HepG2 (cell line): ENCODE measurements around the gene PSMD2. TPM values are rescaled to one million over a fixed set of nuclear protein-coding genes. Genes with fewer than 3 reads are reported as not detected.

Experiments used
- ATAC-seq: fragments of 200-7000 bp; cut with Tn5 transposase; 3 replicates; pipeline ENCODE4 v1.9.1; 2020; ENCODE audit warnings: mild to moderate bottlenecking, moderate library complexity
- BruUV-seq: library from RNA; stranded (reverse); fragments of 400-500 nt; replicated peaks from 2 replicates; lab custom pipeline; 2021; lab: Mats Ljungman, UMichigan
- CTCF ChIA-PET: fragments of 300-600 bp; formaldehyde crosslinking; extraction: SDS; loops from one replicate; lab custom pipeline; 2021; ENCODE audit warnings: low total read pairs, inconsistent platforms, low intra/inter-chr PET ratio; lab: Yijun Ruan, JAX
- POLR2A ChIA-PET: fragments of 350-600 bp; sonication (Branson Sonifier 250); formaldehyde crosslinking; loops from one replicate; lab custom pipeline; 2020; ENCODE audit warnings: antibody characterized with exemption, inconsistent platforms; lab: Yijun Ruan, JAX
- DNase-seq: peaks from one replicate; pipeline ENCODE4 v3.0.0-alpha.2; 2015; ENCODE audit warnings: low spot score
- FAIRE-seq: peaks from 3 replicates; lab custom pipeline; 2011; peaks lifted over from hg19 to GRCh38; lab: Jason Lieb, UNC
- H2AFZ ChIP-seq: one replicate; pipeline ENCODE4 v1.6.1; 2011; ENCODE audit warnings: low read length, inconsistent platforms
- H3K27ac ChIP-seq: fragments of 300-600 bp; 3 replicates; pipeline ENCODE4 v1.8.0; 2011; ENCODE audit warnings: mixed run types, mild to moderate bottlenecking, mixed read lengths, low read length, inconsistent platforms; ENCODE audit not compliant: insufficient read depth; ENCODE audit errors: extremely low read length
- H3K27me3 ChIP-seq, 2 experiments: fragments of 200-600 bp in 1 of 2; 2 replicates in 1 of 2; 3 replicates in 1 of 2; pipeline versions ENCODE4 v1.6.0 to v1.8.0; 2011; ENCODE audit warnings: low read length in 2 of 2, mild to moderate bottlenecking in 2 of 2, moderate library complexity in 2 of 2, inconsistent platforms in 1 of 2; ENCODE audit not compliant: insufficient read depth in 2 of 2, control insufficient read depth in 1 of 2
- H3K36me3 ChIP-seq, 2 experiments: fragments of 200-600 bp in 1 of 2; replicated peaks in 1 of 2; 2 replicates in 1 of 2; 3 replicates in 1 of 2; pipeline versions ENCODE4 v1.5.1 to v1.8.0; 2011; ENCODE audit warnings: low read length in 2 of 2, inconsistent platforms in 1 of 2; ENCODE audit not compliant: insufficient read depth in 2 of 2, control insufficient read depth in 1 of 2
- H3K4me1 ChIP-seq: 2 replicates; pipeline ENCODE4 v1.5.1; 2012; ENCODE audit warnings: low read length, inconsistent platforms; ENCODE audit not compliant: insufficient read depth
- H3K4me2 ChIP-seq: 2 replicates; pipeline ENCODE4 v1.6.0; 2011; ENCODE audit warnings: low read depth, low read length, inconsistent platforms
- H3K4me3 ChIP-seq, 3 experiments: fragments of 200-600 bp in 1 of 3; sonication (generic), shearing (Covaris generic) in 1 of 3; replicated peaks in 1 of 3; 2 replicates each; pipeline ENCODE4 v1.5.1; 2011 to 2016; ENCODE audit warnings: low read length in 3 of 3, inconsistent platforms in 2 of 3, low read depth in 2 of 3, mild to moderate bottlenecking in 2 of 3, control low read depth in 1 of 3, mixed read lengths in 1 of 3; ENCODE audit not compliant: insufficient read depth in 1 of 3
- H3K79me2 ChIP-seq: one replicate; pipeline ENCODE4 v1.6.1; 2011; ENCODE audit warnings: low read length, inconsistent platforms; ENCODE audit not compliant: insufficient read depth
- H3K9ac ChIP-seq: 2 replicates; pipeline ENCODE4 v1.6.0; 2011; ENCODE audit warnings: mild to moderate bottlenecking, low read depth, low read length, inconsistent platforms; ENCODE audit not compliant: insufficient read depth
- H3K9me3 ChIP-seq: 2 replicates; pipeline ENCODE4 v1.5.1; 2012; ENCODE audit warnings: mild to moderate bottlenecking, low read length
- H4K20me1 ChIP-seq: 2 replicates; pipeline ENCODE4 v1.6.0; 2011; ENCODE audit warnings: inconsistent platforms, mild to moderate bottlenecking, low read length, moderate library complexity; ENCODE audit not compliant: insufficient read depth
- PHB2 ChIP-seq: fragments of 450-650 bp; IDR thresholded peaks from 2 replicates; pipeline ENCODE4 v1.6.1; 2018; ENCODE audit not compliant: partially characterized antibody
- POLR2A ChIP-seq, 2 experiments: IDR thresholded peaks; 2 replicates each; pipeline ENCODE4 v1.6.1; 2011; ENCODE audit warnings: low read depth in 2 of 2, low read length in 2 of 2, mild to moderate bottlenecking in 1 of 2, moderate library complexity in 1 of 2; ENCODE audit not compliant: insufficient read depth in 1 of 2
- RARG ChIP-seq: sonication (generic); formaldehyde crosslinking; IDR thresholded peaks from 2 replicates; pipeline ENCODE4 v1.4.0; 2020; ENCODE audit warnings: low read depth, mild to moderate bottlenecking, missing genetic modification reagents
- RELA ChIP-seq: sonication (generic); formaldehyde crosslinking; IDR thresholded peaks from 2 replicates; pipeline ENCODE4 v1.4.0; 2020; ENCODE audit warnings: missing genetic modification reagents
- SAFB2 ChIP-seq: sonication (generic); formaldehyde crosslinking; IDR thresholded peaks from 2 replicates; pipeline ENCODE4 v1.5.1; 2020; ENCODE audit warnings: missing genetic modification reagents, low read depth, mild to moderate bottlenecking, borderline replicate concordance
- SOX13 ChIP-seq, 3 experiments: fragments of 450-650 bp in 1 of 3; sonication (generic) in 1 of 3; formaldehyde crosslinking in 1 of 3; IDR thresholded peaks in 2 of 3; conservative IDR thresholded peaks in 1 of 3; 2 replicates each; pipeline versions ENCODE4 v1.5.0 to v1.6.1; 2016 to 2020; ENCODE audit warnings: antibody characterized with exemption in 1 of 3, mild to moderate bottlenecking in 1 of 3, missing compliant biosample characterization in 1 of 3, missing genetic modification reagents in 1 of 3, moderate library complexity in 1 of 3
- TOPORS ChIP-seq: sonication (generic); formaldehyde crosslinking; IDR thresholded peaks from 2 replicates; pipeline ENCODE4 v1.8.0; 2023; ENCODE audit warnings: mild to moderate bottlenecking, missing genetic modification reagents
- ZBTB7B ChIP-seq: sonication (generic); formaldehyde crosslinking; IDR thresholded peaks from 2 replicates; pipeline ENCODE4 v1.4.0; 2020; ENCODE audit warnings: missing genetic modification reagents
- ZNF556 ChIP-seq: sonication (generic); formaldehyde crosslinking; IDR thresholded peaks from 2 replicates; pipeline ENCODE4 v1.4.0; 2020; ENCODE audit warnings: mild to moderate bottlenecking, missing genetic modification reagents, borderline replicate concordance
- ZNF564 ChIP-seq: sonication (generic); formaldehyde crosslinking; IDR thresholded peaks from 2 replicates; pipeline ENCODE4 v1.8.1; 2023; ENCODE audit warnings: mild to moderate bottlenecking, missing genetic modification reagents
- ZNF616 ChIP-seq: sonication (generic); formaldehyde crosslinking; IDR thresholded peaks from 2 replicates; pipeline ENCODE4 v1.5.0; 2020; ENCODE audit warnings: low read depth, mild to moderate bottlenecking, missing genetic modification reagents
- ZNF720 ChIP-seq: sonication (generic); formaldehyde crosslinking; IDR thresholded peaks from 2 replicates; pipeline ENCODE4 v1.4.0; 2020; ENCODE audit warnings: missing genetic modification reagents
- ZNF749 ChIP-seq: sonication (generic); formaldehyde crosslinking; IDR thresholded peaks from 2 replicates; pipeline ENCODE4 v1.8.0; 2022; ENCODE audit warnings: mild to moderate bottlenecking, missing genetic modification reagents, moderate library complexity, borderline replicate concordance
- WGBS: methylation state at CpG from one replicate; pipeline ENCODE4 v1.1.6; 2017; ENCODE audit warnings: low lambda C conversion rate; 5-methylcytosine and 5-hydroxymethylcytosine counted together
- in situ Hi-C: cut with HindIII; loops from 2 replicates; pipeline ENCODE4 v1.10.0; 2017; ENCODE audit warnings: low pct_unique_long_range_greater_than_20kb; ENCODE audit not compliant: extremely low pct_ligation_motif_present
- intact Hi-C: fragments of 100-400 bp; cut with micrococcal nuclease; formaldehyde crosslinking; loops from one replicate; pipeline ENCODE4 v1.10.0; 2022; ENCODE audit not compliant: unreplicated experiment
- polyA plus RNA-seq, 8 experiments: library from polyadenylated mRNA; depleted of rRNA in 3 of 8; stranded (reverse) in 7 of 8; unstranded in 1 of 8; fragments of >200 nt; fragmentation: Illumina TruSeq in 4 of 8; extraction: Trizol in 4 of 8; gene quantifications; 2 replicates each; pipeline versions ENCODE4 v1.2.1 to v1.2.3, GENCODE V29; 2011 to 2016; ENCODE audit warnings: low read depth in 4 of 8, missing spikeins in 1 of 8, mixed read lengths in 1 of 8; ENCODE audit not compliant: insufficient read depth in 1 of 8
- total RNA-seq, 5 experiments: library from RNA; depleted of rRNA; stranded (reverse); fragments of >200 nt; fragmentation: Illumina TruSeq; extraction: Trizol; gene quantifications; 2 replicates each; pipeline ENCODE4 v1.2.3, GENCODE V29; 2016; ENCODE audit warnings: low read depth in 1 of 5
- TF ChIP-seq, protein P1 (sequence below): sonication (generic); formaldehyde crosslinking; IDR thresholded peaks from 2 replicates; pipeline ENCODE4 v1.8.0; 2022; ENCODE audit warnings: mild to moderate bottlenecking, missing genetic modification reagents, borderline replicate concordance
- TF ChIP-seq, protein P2 (sequence below): sonication (generic); formaldehyde crosslinking; IDR thresholded peaks from 2 replicates; pipeline ENCODE4 v1.4.0; 2020; ENCODE audit warnings: missing genetic modification reagents
- TF ChIP-seq, protein P3 (sequence below): fragments of 450-650 bp; IDR thresholded peaks from 2 replicates; pipeline ENCODE4 v1.6.1; 2017; ENCODE audit warnings: mild to moderate bottlenecking

Gene PSMD2
- total and polyA plus RNA-seq, 2 of the 13 experiments (the other 11 are each of a cell fraction or from before 2014, with no cell fraction given) = 125 to 200 TPM

DNA sequence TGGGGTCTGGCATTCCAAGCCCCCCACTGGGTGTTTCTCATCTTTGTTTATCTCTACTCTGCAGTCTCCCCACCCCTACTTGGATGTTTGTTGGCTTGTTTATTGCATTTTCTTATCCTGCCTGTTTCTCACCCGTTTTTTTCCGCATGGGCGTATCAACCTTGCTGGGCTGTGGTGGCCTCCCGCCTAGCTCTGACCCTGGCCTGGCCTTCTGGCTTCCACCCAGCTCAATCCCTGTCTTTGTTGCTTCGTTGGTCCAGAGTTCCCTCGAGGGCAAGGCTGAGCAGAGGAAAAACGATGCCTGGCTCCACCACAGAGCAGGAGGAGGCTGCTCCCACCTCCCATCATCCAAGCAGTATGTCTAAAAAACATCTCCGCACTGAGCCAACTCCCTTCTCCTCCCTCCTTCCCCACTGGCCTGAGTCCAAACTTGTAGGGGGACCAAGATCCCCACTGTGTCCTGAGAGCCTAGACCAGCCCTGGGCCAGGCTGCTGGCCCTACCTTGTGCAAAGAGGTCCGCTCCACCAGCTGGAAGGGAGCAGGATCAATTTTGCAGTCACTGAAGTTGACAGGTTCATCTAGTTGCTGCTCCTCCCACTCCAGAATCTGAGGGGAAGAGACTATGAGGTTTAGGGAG lies 52.6 kb downstream of the PSMD2 start (continued):
- TF ChIP-seq ZNF616 = no peak

DNA sequence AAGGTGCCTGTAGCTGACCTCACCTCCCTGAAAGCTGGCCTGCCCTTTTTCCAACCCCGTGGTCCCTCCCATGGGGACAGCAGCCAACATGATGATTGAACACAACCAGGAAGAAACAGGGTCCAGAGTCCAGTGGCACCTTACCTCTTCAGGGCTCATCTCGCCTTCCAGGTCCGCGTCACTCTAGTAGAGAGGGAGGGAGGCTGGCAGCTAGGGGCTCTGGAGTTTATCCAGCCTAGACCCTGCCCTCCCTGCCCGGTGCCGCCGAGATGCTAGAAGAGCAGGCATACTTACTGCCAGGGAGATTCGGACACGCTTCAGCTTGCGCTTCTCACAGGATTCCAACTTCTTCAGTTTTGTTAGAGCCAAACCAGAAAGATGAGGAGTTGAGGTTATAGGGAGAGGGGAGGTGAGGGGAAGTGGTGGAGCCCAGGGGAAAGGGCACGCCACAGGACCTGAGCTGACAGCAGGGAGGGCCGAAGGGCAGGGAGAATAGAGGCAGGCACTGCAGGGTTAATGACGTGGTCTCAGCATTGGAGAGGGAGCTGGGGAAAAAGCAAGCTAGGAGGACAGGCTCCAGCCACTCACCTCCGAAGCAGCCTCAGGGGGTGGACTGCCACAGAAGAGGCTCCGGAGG lies 53.2 kb downstream of the PSMD2 start:
- Histone ChIP-seq H4K20me1 (no peaks in the 10 kb centered on the region), H3K27ac (no peak overlapping the region), H3K36me3 (peaks cover 15 to 46% of the 10 kb centered on the region in 2 experiments; a peak in 4 of 5 replicates), H3K79me2 (no peaks in the 10 kb centered on the region), H3K27me3 (no peaks in the 10 kb centered on the region), H2AFZ (no peak overlapping the region), H3K4me2 (no peak overlapping the region), H3K4me1 (peaks cover 23% of the 10 kb centered on the region), H3K4me3 (no peak overlapping the region), H3K9me3 (no peaks in the 10 kb centered on the region), H3K9ac (no peak overlapping the region)
- in situ Hi-C loops = loop anchor here (5.0 kb wide), 1 partner anchor 190 kb away; no protein-coding TSS in a partner anchor
- BruUV-seq = no TSS peak
- ChIA-PET CTCF (no interaction called here), POLR2A (interaction anchor here (2.8 kb wide), 1 partner anchor 10 kb away, joined by 11 read pairs; the partner anchor contains the start of genes CLCN2 and POLR2H)
- ATAC-seq (no peak; the same call in 2 of the 3 replicates), FAIRE-seq (no peak), DNase-seq (no peak)
- intact Hi-C loops = no loop called here
- 95% methylated on average over 11 of the region's 15 CpGs for WGBS
- no peak for TF ChIP-seq SOX13 (IDR thresholded peaks at IDR 0.05)
- TF ChIP-seq SOX13 (CRISPR knock-in tag; conservative IDR thresholded peaks at IDR 0.05 in 1 of 2, IDR thresholded peaks at IDR 0.05 in 1 of 2) = no peak
- TF ChIP-seq, protein P1, sequence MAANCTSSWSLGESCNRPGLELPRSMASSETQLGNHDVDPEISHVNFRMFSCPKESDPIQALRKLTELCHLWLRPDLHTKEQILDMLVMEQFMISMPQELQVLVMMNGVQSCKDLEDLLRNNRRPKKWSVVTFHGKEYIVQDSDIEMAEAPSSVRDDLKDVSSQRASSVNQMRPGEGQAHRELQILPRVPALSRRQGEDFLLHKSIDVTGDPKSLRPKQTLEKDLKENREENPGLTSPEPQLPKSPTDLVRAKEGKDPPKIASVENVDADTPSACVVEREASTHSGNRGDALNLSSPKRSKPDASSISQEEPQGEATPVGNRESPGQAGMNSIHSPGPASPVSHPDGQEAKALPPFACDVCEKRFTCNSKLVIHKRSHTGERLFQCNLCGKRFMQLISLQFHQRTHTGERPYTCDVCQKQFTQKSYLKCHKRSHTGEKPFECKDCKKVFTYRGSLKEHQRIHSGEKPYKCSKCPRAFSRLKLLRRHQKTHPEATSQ = no peak
- TF ChIP-seq ZNF564 (CRISPR knock-in tag) = no peak
- TF ChIP-seq ZNF556 = no peak
- no peak for TF ChIP-seq RARG (CRISPR knock-in tag)
- no peak for TF ChIP-seq RELA (CRISPR knock-in tag)
- TF ChIP-seq PHB2 = no peak
- TF ChIP-seq, protein P2, sequence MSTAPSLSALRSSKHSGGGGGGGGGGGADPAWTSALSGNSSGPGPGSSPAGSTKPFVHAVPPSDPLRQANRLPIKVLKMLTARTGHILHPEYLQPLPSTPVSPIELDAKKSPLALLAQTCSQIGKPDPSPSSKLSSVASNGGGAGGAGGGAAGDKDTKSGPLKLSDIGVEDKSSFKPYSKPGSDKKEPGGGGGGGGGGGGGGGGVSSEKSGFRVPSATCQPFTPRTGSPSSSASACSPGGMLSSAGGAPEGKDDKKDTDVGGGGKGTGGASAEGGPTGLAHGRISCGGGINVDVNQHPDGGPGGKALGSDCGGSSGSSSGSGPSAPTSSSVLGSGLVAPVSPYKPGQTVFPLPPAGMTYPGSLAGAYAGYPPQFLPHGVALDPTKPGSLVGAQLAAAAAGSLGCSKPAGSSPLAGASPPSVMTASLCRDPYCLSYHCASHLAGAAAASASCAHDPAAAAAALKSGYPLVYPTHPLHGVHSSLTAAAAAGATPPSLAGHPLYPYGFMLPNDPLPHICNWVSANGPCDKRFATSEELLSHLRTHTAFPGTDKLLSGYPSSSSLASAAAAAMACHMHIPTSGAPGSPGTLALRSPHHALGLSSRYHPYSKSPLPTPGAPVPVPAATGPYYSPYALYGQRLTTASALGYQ = no peak
- TF ChIP-seq TOPORS (CRISPR knock-in tag) = no peak
- no peak for TF ChIP-seq SAFB2 (CRISPR knock-in tag)
- no peak for TF ChIP-seq ZNF720
- no peak for TF ChIP-seq ZNF749 (CRISPR knock-in tag)
- TF ChIP-seq POLR2A (IDR thresholded peaks at IDR 0.05; ENCODE audit: insufficient read depth in 1 of 2, low read depth in 2 of 2, low read length in 2 of 2) = no peak
- no peak for TF ChIP-seq ZBTB7B (CRISPR knock-in tag)
- TF ChIP-seq, protein P3, sequence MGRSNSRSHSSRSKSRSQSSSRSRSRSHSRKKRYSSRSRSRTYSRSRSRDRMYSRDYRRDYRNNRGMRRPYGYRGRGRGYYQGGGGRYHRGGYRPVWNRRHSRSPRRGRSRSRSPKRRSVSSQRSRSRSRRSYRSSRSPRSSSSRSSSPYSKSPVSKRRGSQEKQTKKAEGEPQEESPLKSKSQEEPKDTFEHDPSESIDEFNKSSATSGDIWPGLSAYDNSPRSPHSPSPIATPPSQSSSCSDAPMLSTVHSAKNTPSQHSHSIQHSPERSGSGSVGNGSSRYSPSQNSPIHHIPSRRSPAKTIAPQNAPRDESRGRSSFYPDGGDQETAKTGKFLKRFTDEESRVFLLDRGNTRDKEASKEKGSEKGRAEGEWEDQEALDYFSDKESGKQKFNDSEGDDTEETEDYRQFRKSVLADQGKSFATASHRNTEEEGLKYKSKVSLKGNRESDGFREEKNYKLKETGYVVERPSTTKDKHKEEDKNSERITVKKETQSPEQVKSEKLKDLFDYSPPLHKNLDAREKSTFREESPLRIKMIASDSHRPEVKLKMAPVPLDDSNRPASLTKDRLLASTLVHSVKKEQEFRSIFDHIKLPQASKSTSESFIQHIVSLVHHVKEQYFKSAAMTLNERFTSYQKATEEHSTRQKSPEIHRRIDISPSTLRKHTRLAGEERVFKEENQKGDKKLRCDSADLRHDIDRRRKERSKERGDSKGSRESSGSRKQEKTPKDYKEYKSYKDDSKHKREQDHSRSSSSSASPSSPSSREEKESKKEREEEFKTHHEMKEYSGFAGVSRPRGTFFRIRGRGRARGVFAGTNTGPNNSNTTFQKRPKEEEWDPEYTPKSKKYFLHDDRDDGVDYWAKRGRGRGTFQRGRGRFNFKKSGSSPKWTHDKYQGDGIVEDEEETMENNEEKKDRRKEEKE = no peak
